Measurements from ENCODE around the gene CELF5.

GRCh38 chr19:3188627-3189596 is 35.5 kb upstream of the CELF5 start:
- TF ChIP-seq CTCF (conservative IDR thresholded peaks at IDR 0.05) (no peak), EZH2 (IDR thresholded peaks at IDR 0.05; ENCODE audit: low read depth) (no peak)

All from PC-9 (cell line).